Measurements from ENCODE around the gene HARBI1. TPM values are rescaled to one million over a fixed set of nuclear protein-coding genes. Genes with fewer than 3 reads are reported as not detected.

The HARBI1 gene
- total RNA-seq, 1 donor from 2014 or later = 6.5 TPM

DNA sequence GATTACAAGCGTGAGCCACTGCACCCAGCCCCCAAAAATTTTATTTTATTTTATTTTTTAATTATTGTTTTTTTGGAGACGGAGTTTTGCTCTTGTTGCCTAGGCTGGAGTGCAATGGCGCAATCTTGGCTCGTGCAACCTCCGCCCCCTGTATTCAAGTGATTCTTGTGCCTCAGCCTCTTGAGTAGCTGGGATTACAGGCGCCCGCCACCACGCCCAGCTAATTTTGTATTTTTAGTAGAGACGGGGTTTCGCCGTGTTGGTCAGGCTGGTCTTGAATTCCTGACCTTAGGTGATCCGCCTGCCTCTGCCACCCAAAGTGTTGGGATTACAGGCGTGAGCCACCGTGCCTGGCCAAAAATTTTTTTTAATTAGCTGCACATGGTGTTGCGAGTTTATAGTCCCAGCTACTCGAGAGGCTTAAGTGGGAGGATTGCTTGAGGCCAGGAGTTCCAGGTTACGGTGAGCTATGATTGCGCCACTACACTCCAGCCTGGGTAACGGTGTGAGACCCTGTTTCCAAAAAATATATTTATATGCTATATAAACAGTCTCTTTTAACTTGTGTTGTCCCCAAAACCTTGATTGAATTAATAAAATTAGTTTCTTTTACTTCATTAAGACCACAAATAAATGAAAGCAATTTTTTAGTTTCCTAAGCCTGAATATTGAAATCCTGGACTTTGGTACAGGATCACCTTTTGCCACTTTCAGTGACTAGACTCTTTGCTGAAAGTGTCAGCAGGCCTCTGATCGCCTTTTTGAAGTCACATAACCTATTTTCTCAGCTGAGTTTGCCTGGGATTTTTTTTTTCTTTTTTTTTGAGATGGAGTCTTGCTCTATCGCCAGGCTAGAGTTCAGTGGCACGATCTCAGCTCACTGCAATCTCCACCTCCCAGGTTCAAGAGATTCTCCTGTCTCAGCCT lies 16.5 kb upstream of the HARBI1 start:
- no peak for DNase-seq
- TF ChIP-seq CTCF (IDR thresholded peaks at IDR 0.05) = no peak
- intact Hi-C loops (cut with micrococcal nuclease) = no loop called here
- H3K4me3 Mint-ChIP-seq = no peak overlapping the region
- peaks cover 51% of the 10 kb centered on the region for H3K36me3 Mint-ChIP-seq (ENCODE audit: low read depth)
- no peaks in the 10 kb centered on the region for H3K27me3 Mint-ChIP-seq
- ChIA-PET POLR2A (no interaction called here), CTCF (no interaction called here)
- no peaks in the 10 kb centered on the region for H3K9me3 Mint-ChIP-seq
- ATAC-seq (ENCODE audit: low read depth) = no peak
- H3K27ac Mint-ChIP-seq = no peak overlapping the region
- H3K4me1 Mint-ChIP-seq = peaks cover 3% of the 10 kb centered on the region

- Mint-ChIP-seq H3K36me3 (ENCODE audit: low read depth) (peaks cover 47% of the 10 kb centered on the region), H3K27ac (no peak overlapping the region), H3K4me3 (no peak overlapping the region), H3K9me3 (no peaks in the 10 kb centered on the region), H3K27me3 (no peaks in the 10 kb centered on the region), H3K4me1 (peaks cover 3% of the 10 kb centered on the region)
- DNase-seq (no peak), ATAC-seq (ENCODE audit: low read depth) (no peak)
- intact Hi-C loops (cut with micrococcal nuclease) = no loop called here
- POLR2A ChIA-PET = no interaction called here
- TF ChIP-seq CTCF (IDR thresholded peaks at IDR 0.05) = no peak
- CTCF ChIA-PET = interaction anchor here (0.6 kb wide), 1 partner anchor 144 kb away, joined by 3 read pairs; no protein-coding TSS in a partner anchor
These were observed 15.5 kb upstream of the HARBI1 start for GRCh38 chr11:46632502-46632901.

- Mint-ChIP-seq H3K27ac (no peak overlapping the region), H3K27me3 (no peaks in the 10 kb centered on the region), H3K4me3 (no peak overlapping the region), H3K36me3 (ENCODE audit: low read depth) (peaks cover 46% of the 10 kb centered on the region), H3K4me1 (peaks cover 3% of the 10 kb centered on the region), H3K9me3 (no peaks in the 10 kb centered on the region)
- intact Hi-C loops (cut with micrococcal nuclease) = no loop called here
- POLR2A ChIA-PET = no interaction called here
- TF ChIP-seq CTCF (IDR thresholded peaks at IDR 0.05) = no peak
- no peak for ATAC-seq (ENCODE audit: low read depth)
- CTCF ChIA-PET = no interaction called here
- DNase-seq = no peak
These were observed 14.6 kb upstream of the HARBI1 start for GRCh38 chr11:46631676-46632075.

- Mint-ChIP-seq H3K27ac (no peak overlapping the region), H3K9me3 (no peaks in the 10 kb centered on the region), H3K27me3 (no peaks in the 10 kb centered on the region), H3K4me3 (no peak overlapping the region), H3K36me3 (ENCODE audit: low read depth) (peaks cover 48% of the 10 kb centered on the region), H3K4me1 (peaks cover 3% of the 10 kb centered on the region)
- intact Hi-C loops (cut with micrococcal nuclease) = no loop called here
- no peak for TF ChIP-seq CTCF (IDR thresholded peaks at IDR 0.05)
- ChIA-PET CTCF (no interaction called here), POLR2A (no interaction called here)
- DNase-seq (no peak), ATAC-seq (ENCODE audit: low read depth) (no peak)
These were observed 13.2 kb upstream of the HARBI1 start for GRCh38 chr11:46630237-46630636.

GRCh38 chr11:46628961-46629360 lies 11.9 kb upstream of the HARBI1 start:
- no peak overlapping the region for H3K4me3 Mint-ChIP-seq
- TF ChIP-seq CTCF (IDR thresholded peaks at IDR 0.05) = no peak
- DNase-seq (no peak), ATAC-seq (ENCODE audit: low read depth) (no peak)
- no peak overlapping the region for H3K27ac Mint-ChIP-seq
- H3K36me3 Mint-ChIP-seq (ENCODE audit: low read depth) = peaks cover 57% of the 10 kb centered on the region
- no peaks in the 10 kb centered on the region for H3K9me3 Mint-ChIP-seq
- H3K4me1 Mint-ChIP-seq = peaks cover 3% of the 10 kb centered on the region
- ChIA-PET CTCF (no interaction called here), POLR2A (no interaction called here)
- intact Hi-C loops (cut with micrococcal nuclease) = no loop called here
- no peaks in the 10 kb centered on the region for H3K27me3 Mint-ChIP-seq
